ENCODE measurements around the gene MB21D2. TPM values are rescaled to one million over a fixed set of nuclear protein-coding genes. Genes with fewer than 3 reads are reported as not detected.
A peak's percentile ranks its signal among the peaks of the same experiment; 100 is the strongest.

Gene MB21D2
- polyA plus RNA-seq, 1 donor (not counting 4 experiments of a cell fraction or from before 2014, with no cell fraction given): 9.0 TPM

DNA sequence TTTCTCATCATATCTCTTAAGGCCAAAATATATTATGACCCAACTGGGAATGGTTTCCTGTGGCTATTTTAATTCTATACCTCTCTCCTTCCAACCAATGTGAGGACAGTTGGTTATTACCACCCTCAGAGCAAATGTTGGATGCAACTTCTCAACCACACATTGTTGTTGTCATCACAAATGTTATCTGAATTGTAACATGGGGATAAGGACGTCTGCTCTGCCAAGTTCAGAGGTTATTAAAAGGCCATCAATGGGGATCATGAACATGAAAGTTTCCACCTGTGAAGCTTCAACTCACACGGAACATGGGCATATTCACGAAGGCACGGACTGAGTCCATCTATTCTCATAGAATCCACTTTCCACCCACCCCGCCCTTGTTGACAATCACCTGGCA, 46.8 kb downstream of the MB21D2 start:
- Histone ChIP-seq H3K9ac (ENCODE audit: control insufficient read depth, extremely low read depth, insufficient read depth, low read length) (no peak overlapping the region), H3K79me2 (ENCODE audit: control insufficient read depth, insufficient read depth, low read length) (peaks cover 43% of the 10 kb centered on the region)

DNA sequence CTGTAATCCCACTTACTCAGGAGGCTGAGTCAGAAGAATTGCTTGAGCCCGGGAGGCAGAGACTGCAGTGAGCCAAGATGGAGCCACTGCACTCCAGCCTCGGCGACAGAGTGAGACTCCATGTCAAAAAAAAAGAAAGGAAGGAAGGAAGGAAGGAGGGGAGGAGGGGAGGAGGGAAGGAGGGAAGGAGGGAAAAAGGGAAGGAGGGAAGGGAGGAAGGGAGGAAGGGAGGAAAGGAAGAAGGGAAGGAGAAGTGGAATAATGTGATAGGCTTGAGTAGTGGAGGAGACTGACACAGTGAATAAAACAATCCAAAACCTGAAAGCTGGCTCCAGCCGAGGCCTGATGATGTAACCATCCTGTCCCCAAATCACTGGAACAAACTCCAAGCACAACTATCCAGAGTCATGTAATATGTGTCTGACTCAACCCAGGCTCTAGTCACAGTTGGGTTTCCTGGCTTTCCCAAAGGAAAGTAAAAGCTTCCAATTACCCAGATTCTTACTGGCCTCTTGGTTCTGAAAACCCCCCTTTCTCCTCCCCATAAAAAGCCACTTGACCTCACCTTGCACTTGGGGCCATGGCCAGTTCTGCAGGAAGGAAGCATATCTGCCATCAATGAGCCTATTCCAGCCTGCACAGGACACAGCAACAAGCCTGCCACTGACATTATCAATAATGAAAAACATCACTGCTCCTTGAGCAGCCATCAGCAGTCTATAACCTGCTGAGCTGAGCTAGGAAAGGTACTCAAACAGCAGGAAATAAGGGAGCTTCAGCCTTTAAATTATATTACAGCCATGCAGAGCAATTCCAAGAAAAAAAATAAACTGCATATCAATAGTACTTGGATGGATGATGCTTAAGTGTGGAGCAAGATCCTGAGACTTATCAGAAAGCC, 48.3 kb downstream of the MB21D2 start:
- H3K79me2 ChIP-seq (ENCODE audit: control insufficient read depth, insufficient read depth, low read length): peaks cover 36% of the 10 kb centered on the region
- no peak overlapping the region for H3K9ac ChIP-seq (ENCODE audit: control insufficient read depth, extremely low read depth, insufficient read depth, low read length)
- no peak for TF ChIP-seq EZH2 (IDR thresholded peaks at IDR 0.05; ENCODE audit: low read length)
- TF ChIP-seq, protein P1, sequence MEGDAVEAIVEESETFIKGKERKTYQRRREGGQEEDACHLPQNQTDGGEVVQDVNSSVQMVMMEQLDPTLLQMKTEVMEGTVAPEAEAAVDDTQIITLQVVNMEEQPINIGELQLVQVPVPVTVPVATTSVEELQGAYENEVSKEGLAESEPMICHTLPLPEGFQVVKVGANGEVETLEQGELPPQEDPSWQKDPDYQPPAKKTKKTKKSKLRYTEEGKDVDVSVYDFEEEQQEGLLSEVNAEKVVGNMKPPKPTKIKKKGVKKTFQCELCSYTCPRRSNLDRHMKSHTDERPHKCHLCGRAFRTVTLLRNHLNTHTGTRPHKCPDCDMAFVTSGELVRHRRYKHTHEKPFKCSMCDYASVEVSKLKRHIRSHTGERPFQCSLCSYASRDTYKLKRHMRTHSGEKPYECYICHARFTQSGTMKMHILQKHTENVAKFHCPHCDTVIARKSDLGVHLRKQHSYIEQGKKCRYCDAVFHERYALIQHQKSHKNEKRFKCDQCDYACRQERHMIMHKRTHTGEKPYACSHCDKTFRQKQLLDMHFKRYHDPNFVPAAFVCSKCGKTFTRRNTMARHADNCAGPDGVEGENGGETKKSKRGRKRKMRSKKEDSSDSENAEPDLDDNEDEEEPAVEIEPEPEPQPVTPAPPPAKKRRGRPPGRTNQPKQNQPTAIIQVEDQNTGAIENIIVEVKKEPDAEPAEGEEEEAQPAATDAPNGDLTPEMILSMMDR (optimal IDR thresholded peaks at IDR 0.05 in 1 of 3, IDR thresholded peaks at IDR 0.05 in 1 of 3, conservative IDR thresholded peaks at IDR 0.05 in 1 of 3; ENCODE audit: extremely low read depth in 1 of 3, insufficient read depth in 2 of 3, low read length in 3 of 3): no peak
- no peaks in the 10 kb centered on the region for H4K20me1 ChIP-seq (ENCODE audit: control insufficient read depth, extremely low read depth, insufficient read depth, low read length)
- no peaks in the 10 kb centered on the region for H3K9me3 ChIP-seq (ENCODE audit: control insufficient read depth, low read depth, low read length)
- H3K4me3 ChIP-seq (ENCODE audit: control insufficient read depth in 2 of 3, extremely low read depth in 1 of 3, insufficient read depth in 2 of 3, low read depth in 1 of 3, low read length in 3 of 3): no peak overlapping the region
- peaks cover 2% of the 10 kb centered on the region for H3K9me1 ChIP-seq (ENCODE audit: control insufficient read depth, extremely low read depth, insufficient read depth, low read length)
- H3K4me2 ChIP-seq (ENCODE audit: control insufficient read depth, extremely low read depth, insufficient read depth, low read depth, low read length): peak overlapping the region; percentile 29
- H2AFZ ChIP-seq (ENCODE audit: control insufficient read depth, low read length): no peak overlapping the region
- DNase-seq (ENCODE audit: low read depth, low spot score) (no peak), FAIRE-seq (peak; percentile 49)
- H3K4me1 ChIP-seq (ENCODE audit: control insufficient read depth, extremely low read depth, insufficient read depth, low read length): peaks cover 9% of the 10 kb centered on the region
- H3K27me3 ChIP-seq (ENCODE audit: control insufficient read depth, extremely low read depth, insufficient read depth, low read length): no peaks in the 10 kb centered on the region
- no peaks in the 10 kb centered on the region for H3K36me3 ChIP-seq (ENCODE audit: control insufficient read depth in 2 of 2, extremely low read depth in 1 of 2, insufficient read depth in 2 of 2, low read length in 2 of 2)
- dilution Hi-C loops (cut with MboI; ENCODE audit: extremely low pct_ligation_motif_present, low sequenced_read_pairs): no loop called here
- H3K27ac ChIP-seq (ENCODE audit: control insufficient read depth, insufficient read depth, low read length): no peak overlapping the region

More for the DNA sequence above, 46.8 kb downstream of the MB21D2 start:
- Histone ChIP-seq H3K4me1 (ENCODE audit: control insufficient read depth, extremely low read depth, insufficient read depth, low read length) (peaks cover 11% of the 10 kb centered on the region), H4K20me1 (ENCODE audit: control insufficient read depth, extremely low read depth, insufficient read depth, low read length) (no peaks in the 10 kb centered on the region), H3K9me1 (ENCODE audit: control insufficient read depth, extremely low read depth, insufficient read depth, low read length) (peaks cover 2% of the 10 kb centered on the region), H3K4me3 (ENCODE audit: control insufficient read depth in 2 of 3, extremely low read depth in 1 of 3, insufficient read depth in 2 of 3, low read depth in 1 of 3, low read length in 3 of 3) (no peak overlapping the region), H2AFZ (ENCODE audit: control insufficient read depth, low read length) (no peak overlapping the region), H3K36me3 (ENCODE audit: control insufficient read depth in 2 of 2, extremely low read depth in 1 of 2, insufficient read depth in 2 of 2, low read length in 2 of 2) (no peaks in the 10 kb centered on the region), H3K4me2 (ENCODE audit: control insufficient read depth, extremely low read depth, insufficient read depth, low read depth, low read length) (no peak overlapping the region), H3K27ac (ENCODE audit: control insufficient read depth, insufficient read depth, low read length) (no peak overlapping the region), H3K27me3 (ENCODE audit: control insufficient read depth, extremely low read depth, insufficient read depth, low read length) (no peaks in the 10 kb centered on the region), H3K9me3 (ENCODE audit: control insufficient read depth, low read depth, low read length) (no peaks in the 10 kb centered on the region)
- dilution Hi-C loops (cut with MboI; ENCODE audit: extremely low pct_ligation_motif_present, low sequenced_read_pairs): no loop called here
- TF ChIP-seq, protein P1 (optimal IDR thresholded peaks at IDR 0.05 in 1 of 3, IDR thresholded peaks at IDR 0.05 in 1 of 3, conservative IDR thresholded peaks at IDR 0.05 in 1 of 3; ENCODE audit: extremely low read depth in 1 of 3, insufficient read depth in 2 of 3, low read length in 3 of 3): no peak
- TF ChIP-seq EZH2 (IDR thresholded peaks at IDR 0.05; ENCODE audit: low read length): no peak
- DNase-seq (ENCODE audit: low read depth, low spot score) (no peak), FAIRE-seq (no peak)
